Left renal pelvis (tissue), 4 donors: ENCODE data around the gene METAP2. TPM values are rescaled to one million over a fixed set of nuclear protein-coding genes. Genes with fewer than 3 reads are reported as not detected.
"Not testable (repeated sequence)": the region's sequence is repeated elsewhere in the genome, so short reads cannot be mapped to it uniquely, and the experiment has no call there.

Experiments
- DNase-seq, 4 donors: peaks; one replicate each; pipeline ENCODE4 v3.0.0-alpha.2; 2013; ENCODE audit warnings: low read depth in 4 of 4, low spot score in 3 of 4
- polyA plus RNA-seq, 4 donors: library from polyadenylated mRNA; unstranded; fragments of 120-200 nt; gene quantifications; one replicate each; pipeline ENCODE4 v1.2.1, GENCODE V29; 2013; ENCODE audit not compliant: insufficient read length in 4 of 4

The METAP2 gene
- polyA plus RNA-seq, result 100 to 1,000 TPM in 3 of 4 donors, 10 to 100 TPM in 1; 95.6 to 138 (median 124) TPM

DNA sequence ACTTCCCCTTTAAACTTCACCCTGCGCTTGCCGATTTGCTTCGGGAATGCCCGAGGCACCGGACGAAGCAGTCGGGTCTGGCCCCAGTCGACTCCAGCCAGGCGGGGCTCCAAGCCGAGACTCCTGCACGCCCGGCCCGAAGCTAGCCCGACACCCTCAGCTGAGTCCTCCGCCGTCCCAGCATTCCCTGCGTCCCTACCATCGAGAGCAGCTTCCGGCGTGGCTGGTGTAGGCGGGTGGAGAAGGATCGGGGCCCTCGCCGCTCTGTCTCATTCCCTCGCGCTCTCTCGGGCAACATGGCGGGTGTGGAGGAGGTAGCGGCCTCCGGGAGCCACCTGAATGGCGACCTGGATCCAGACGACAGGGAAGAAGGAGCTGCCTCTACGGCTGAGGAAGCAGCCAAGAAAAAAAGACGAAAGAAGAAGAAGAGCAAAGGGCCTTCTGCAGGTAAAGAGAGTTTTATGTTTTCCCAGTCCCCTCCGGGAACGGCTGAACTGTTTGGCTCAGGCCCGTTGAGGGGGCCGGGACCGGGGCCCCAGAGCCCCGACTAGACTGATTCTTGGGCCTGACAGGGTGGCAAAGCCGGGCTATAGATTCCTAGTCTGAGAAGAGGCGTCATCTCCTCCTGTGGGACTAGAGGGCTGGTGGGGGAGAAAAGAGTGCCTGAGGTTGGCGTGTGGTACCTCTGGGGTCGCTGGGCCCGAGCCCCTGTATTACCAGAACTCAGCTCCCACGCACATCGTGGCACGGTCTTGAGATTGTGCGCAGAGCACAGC, at the start of gene METAP2:
Gene METAP2 (plus strand): TSS at position 269 of the 776 bp plus-strand sequence. CDS start 28 bp downstream, at position 297.
- peak; percentile 81 to 92 (median 88) for DNase-seq

DNA sequence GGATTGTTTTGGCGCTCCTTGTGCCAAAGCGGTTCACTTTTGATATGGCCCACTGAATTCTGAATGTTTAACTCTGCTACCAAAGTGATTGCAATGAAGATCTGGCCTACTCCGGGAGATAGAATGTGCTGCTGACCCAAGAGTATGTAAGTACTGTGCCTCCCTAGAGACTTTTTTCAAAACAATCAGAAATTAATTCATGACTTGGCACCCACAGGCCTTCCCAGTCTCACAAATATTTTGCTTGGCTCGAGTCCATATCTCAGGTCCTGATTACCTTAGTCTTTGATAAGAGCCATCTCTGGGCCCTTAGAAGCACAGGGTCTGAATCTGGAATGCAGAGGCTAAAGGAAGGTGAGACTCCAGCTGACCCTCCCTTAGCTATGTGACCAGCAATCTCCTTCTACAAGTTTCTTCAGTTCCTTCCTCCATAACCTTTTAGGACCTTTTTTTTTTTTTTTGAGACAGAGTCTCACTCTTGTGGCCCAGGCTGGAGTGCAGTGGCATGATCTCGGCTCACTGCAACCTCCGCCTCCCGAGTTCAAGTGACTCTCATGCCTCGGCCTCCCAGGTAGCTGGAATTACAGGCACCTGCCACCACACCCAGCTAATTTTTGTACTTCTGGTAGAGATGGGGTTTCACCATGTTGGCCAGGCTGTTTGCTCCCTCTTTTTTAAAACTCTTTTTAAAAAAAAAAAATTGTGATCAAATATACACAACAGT, 49.5 kb upstream of the METAP2 start:
- DNase-seq, result no peak

DNA sequence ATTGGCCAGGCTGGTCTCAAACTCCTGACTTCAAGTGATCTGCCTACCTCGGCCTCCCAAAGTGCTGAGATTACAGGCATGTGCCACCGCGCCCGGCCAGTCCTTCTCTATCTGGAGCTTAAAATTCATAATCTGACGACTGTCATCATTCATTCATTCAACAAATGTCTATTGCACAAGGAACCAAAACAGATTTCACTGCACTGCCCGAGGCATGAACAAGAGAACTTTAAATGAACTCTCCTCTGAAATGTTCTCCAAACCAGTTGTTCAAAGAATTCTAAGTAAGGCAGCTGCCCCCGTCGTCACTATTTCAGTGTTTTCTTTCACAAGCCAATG, 44.8 kb upstream of the METAP2 start:
- no peak for DNase-seq

DNA sequence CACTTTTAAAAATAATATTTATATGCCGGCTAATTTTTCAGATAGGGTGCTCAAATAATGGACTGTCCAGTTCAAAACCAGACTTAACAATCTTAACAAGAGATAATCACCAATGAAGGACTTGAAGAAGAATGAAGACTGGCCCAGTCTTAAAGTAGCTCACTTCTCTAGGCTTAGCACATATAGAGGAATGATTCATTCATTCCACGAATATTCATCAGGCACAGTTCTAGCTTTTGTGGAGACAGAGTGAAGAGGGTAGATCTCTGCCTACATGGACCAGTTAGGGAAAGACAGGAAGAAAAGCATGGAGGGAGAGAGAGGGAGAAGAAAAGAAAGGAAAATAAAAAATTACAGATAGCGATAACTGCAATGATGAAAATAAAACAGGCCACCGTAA, 42.8 kb upstream of the METAP2 start:
- DNase-seq, result no peak

DNA sequence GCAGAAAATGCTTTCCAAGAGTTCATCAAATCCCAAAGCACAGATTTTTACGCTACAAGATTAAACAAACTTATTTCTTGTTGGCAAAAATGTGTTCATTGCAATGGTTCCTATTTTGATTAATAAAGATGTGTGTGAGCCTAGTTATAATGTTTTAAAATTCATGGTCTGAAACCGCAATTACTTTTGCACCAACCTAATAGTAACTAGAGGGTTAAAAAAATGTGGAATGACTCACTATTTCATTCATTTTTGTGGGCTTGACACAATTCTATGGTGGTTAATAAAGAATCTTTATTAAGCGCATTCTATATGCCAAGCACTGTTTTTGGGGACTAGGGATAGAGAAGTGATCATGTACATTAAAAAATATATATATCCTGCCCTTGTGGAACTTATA, 38.6 kb upstream of the METAP2 start:
- DNase-seq, result no peak

DNA sequence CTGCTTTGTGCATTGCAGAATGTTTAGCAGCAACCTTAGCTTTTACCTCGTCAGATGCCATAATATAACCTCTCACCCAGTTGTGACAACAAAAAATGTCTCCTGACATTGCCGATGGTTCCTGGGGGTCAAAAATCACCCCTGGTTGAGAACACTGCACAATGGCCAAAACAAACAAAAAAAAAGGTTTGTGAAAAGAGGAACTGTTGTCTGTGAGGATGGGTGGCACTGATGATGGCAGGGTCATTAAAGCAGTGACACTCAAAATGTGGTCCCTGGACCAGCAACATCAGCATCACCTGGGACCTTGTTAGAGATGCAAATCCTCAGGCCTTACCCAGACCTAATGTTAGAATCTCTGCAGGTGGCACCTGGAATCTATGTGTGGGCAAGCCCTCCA, 36.4 kb upstream of the METAP2 start:
- no peak for DNase-seq

DNA sequence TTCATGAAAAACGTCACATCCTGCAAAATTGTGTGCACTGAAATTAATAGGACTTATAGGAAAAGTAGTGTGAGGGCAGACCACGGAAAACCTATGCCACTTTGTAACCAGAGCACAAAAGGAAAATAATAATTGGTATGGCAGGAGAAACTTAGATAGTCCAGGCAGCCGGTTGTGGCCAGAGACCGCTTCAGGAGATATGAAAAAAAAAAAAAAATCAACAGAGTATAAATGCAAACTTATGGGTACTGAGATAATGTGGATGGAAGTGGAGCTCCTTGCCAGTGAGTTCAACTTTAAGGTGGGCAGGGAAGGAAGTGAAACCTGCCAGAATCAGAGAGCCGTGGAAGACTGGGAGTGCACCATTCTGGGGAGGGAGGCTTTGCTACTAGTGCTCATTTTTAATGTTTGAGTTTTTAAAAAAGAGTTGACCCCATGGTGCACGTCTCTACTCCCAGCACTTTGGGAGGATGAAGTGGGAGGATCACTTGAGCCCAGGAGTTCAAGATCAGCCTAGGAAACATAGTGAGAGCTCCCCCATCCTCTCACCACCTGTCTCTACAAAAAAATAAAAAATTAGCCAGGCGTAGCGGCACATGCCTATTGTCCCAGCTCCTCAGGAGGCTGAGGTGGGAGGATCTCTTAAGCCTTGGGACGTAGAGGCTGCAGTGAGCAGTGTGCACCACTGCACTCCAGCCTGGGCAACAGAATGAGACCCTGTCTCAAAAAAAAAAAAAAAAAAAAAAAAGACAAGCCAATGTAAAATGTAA, 34.3 kb upstream of the METAP2 start:
- DNase-seq, result no peak

DNA sequence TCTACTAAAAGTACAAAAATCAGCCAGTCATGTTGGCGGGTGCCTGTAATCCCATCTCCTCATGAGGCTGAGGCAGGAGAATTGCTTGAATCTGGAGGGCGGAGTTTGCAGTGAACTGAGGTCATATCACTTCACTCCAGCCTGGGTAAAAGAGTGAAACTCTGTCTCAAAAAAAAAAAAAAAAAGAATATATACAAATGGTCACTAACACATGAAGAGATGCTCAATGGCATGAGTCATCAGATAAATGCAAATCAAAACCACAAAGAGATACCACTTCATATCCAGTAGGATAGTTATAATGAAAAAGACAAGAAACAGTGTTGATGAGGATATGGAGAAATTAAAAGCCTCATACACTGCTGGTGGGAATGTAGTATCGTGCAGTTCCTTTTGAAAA, 33.6 kb upstream of the METAP2 start:
- no peak for DNase-seq

DNA sequence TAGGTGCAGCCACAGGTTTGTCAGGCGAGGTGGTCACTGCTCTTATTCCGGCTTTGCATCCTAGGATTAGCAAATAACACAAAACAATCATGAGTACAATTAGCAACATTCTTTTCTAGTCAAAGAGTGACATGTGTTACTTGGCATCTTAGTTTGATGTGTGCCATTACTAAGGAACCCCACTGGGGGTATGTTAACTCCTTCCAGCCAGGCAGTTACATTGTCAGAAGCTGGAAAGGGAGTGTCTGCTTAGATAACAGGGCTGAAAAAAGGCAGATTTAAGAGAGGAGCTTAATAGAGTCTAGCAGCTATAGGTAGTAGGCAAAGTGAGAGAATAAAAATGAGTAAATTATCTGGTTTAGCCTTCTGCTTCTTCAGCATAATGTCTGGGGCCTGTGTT, 30.5 kb upstream of the METAP2 start:
- DNase-seq, result no peak

DNA sequence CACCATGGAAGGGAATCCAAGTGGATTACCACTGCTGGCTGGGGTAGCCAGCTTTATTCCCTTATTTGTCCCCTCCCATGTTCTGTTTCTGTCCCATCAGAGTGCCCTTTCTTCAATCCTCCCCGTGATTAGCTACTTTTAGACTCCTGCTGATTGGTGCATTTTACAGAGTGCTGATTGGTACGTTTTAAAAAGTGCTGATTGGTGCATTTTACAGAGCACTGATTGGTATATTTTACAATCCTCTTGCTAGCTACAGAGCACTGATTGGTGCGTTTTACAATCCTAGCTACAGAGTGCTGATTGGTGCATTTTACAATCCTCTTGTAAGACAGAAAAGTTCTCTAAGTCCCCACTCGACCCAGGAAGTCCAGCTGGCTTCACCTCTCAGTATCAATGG, 28.9 kb upstream of the METAP2 start:
- DNase-seq, result not testable (repeated sequence)

DNA sequence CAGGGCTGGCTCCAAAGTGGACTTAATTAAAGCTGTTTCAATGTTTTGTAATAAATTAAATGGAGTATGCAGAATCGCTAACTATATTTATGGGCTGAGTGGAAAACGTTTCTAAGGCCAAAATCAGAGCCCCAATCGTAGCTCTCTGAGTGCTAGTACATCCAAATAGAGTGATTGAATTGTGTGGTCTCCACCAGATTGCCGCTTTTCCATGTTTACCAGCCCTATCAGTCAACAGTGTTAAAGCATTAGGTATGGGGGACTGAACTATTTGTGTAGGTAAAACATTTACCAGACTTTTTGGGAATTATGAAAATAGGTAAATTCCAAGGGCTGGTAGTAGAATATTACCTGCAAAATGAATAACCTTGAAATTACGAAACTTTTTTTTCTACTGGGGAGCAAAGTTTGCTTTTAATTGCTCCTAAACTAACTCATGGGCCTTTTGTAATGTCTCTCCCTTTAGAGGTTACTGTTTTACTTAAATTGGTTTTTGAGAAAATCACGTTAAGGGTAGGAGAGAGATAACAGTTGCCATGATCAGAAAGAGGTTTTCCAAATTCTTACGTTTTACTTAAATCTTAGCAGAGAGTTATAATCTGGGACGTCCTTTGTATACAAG, 28.0 kb upstream of the METAP2 start:
- DNase-seq, result no peak

DNA sequence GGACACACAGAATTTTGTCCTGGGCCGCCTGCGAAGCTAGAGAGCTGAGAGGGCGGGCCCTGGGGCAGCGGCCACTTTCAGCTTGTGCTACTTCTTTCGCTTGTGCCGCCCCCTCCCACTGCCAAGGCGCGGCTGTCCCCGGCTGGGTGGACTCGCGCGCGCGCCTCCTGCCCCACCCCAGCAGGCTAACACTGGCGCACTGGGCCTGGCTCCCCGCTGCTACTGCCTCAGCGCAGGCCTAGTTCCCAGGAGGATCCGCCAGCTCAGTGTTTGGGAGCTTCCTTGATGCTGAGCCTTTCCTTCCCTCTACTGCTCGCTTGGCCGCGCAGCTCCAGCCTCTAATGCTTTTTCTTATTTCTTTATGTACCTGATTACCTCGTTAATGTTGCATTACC, 27.4 kb upstream of the METAP2 start:
- DNase-seq, result peak in 3 of 4 donors; percentile 27 to 35 (median 33)

DNA sequence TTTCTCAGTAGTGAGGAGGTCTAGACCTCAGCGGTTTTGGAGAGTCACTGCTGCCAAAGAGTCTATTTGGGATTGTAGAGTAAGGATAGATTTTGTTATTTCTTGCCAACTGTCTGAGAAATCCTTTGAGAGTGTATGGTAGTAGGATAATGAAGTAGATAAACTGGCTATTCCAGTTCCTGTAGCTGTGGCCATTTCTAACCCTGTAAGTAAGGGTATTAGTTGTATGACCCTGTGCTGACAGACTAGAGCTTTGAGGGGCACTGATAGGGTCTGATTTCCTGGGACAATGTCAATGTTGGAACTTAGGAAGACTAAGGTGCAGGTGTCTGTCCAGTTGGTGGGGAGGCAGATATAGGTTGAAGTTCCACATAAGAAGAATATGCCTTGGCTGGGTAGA, 24.3 kb upstream of the METAP2 start:
- not testable (repeated sequence) for DNase-seq

DNA sequence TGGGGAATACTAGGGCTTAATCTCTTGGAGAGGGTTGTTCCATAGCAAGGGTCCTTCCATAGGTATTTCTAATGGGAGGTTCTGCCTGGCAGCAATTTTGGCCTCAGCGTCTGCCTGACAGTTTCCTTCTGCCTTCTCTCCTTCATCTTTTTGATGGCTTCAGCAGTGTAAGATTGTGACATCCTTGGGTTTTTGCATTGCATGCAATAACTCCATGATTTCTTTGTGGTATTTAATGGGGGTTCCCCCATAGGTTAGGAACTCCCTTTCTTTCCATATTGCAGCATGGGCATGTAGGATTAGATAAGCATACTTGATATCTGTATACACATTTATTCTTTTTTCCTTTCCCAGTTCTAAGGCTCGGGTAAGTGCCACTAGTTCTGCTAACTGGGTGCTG, 21.5 kb upstream of the METAP2 start:
- DNase-seq, result not testable (repeated sequence)

DNA sequence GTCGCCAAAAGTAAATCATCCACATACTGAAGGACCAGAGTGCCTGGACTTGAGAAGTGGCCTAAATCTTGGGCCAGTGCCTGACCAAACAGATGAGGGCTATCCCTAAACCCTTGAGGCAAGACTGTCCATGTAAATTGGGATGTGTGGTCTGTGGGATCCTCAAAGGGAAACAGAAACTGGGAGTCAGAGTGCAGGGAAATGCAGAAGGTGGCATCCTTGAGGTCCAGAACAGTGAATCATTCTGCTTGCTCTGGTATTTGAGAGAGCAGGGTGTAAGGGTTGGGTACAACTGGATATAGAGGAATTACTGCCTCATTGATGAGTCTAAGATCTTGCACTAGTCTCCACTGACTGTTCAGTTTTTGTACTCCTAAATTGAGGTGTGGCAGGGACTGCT, 20.1 kb upstream of the METAP2 start:
- not testable (repeated sequence) for DNase-seq

DNA sequence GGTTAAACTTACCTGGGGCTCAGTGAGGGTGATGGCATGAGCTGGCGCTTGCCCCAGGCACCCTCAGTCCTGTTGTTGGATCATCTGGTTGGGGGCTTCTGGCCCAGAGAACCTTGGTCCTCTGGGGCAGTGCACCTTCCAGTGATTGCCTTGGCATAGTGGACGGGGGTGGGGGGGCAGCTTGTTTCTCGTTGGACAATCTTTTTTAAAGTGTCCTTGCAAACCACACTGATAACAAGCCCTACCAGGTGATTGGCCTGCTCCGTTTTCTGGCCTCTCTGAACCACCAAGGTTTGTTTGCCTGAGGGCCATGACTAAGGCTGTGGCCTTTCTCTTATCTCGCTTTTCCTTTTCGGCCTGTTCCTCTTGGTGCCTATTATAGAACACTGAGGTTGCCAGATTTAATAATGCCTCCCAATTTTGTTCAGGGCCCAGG, 19.2 kb upstream of the METAP2 start:
- not testable (repeated sequence) for DNase-seq

DNA sequence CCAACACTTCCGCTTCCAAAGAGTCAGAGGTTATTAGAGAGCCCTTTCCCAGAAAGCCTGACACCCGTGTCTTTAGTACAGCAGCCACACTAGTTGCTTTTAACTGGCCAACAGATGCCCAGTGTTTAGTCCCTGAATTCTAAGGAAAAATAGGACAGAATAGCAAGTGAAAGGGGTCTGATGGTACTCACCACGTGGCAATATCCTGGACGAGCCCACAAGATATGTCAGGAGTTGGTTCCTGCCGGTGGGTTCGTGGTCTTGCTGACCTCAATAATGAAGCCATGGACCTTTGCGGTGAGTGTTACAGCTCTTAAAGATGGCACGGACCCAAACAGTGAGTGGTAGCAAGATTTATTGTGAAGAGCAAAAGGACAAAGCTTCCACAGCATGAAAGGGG, 16.3 kb upstream of the METAP2 start:
- not testable (repeated sequence) for DNase-seq

DNA sequence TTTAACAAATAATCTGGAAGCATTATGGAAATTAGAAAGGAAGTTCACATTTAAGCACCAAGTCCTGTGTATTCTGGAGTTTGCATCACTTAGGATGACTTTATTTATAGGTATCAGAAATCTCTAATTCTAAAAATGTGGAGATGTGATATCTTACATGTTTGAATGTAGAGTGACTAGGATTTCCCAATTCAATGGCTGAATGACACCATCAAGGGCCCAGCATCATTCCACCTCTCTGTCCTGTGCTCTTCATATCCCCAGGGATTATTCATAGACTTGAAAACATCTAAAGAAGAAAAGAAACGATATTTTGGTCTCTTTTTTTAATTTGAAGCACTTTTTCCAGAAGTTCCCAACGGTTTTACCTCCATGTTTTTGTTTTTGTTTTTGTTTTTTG, 15.2 kb upstream of the METAP2 start:
- DNase-seq, result no peak

DNA sequence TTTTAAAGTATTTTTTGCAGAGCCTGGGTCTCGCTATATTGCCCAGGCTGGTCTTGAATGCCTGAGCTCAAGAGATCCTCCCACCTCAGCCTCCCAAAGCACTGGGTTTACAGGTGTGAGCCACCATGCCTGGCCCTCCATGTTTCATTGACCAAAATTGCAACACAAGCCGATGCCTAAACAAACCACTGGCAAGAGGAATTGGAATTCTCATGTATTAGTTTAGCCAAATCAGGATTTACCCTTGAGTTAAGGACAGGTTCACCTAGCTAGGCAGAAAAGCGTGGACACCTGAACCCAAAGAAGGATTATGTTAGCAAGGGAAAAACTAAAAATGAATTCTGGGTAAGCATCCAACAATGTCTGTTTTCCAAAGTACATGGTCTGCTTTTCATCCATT, 14.6 kb upstream of the METAP2 start:
- no peak for DNase-seq

DNA sequence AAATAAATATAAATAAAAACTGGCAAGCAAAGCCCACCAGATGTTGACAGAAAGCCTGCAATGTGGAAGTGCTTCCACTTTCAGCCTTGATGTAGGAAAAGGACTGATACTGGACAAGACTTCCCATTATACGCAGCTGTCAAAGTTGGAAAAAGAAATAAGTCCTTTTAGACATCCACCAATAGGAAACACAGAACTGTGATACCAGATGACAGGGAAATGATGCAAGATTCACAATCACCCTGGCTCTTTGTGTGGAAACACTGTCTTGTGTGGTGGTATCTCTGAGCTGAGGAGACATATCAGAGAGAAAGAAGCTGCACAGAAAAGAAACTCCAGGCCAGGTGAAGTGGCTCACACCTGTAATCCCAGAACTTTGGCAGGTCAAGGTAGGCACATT, 13.8 kb upstream of the METAP2 start:
- no peak for DNase-seq

DNA sequence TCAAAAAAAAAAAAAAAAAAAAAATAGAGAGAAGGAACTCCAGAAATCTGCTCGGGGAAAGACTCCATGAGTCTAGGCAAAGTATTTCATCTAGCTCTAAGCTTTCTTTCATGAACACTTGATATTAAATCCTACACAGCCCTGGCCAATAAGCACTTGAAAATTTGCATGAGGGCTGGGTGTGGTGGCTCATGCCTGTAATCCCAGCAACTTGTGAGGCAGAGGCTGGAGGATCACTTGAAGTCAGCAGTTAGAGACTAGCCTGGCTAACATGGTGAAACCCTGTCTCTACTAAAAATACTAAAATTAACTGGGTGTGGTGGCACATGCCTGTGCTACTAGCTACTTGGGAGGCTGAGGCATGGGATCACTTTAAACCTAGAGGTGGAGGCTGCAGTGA, 13.1 kb upstream of the METAP2 start:
- no peak for DNase-seq
